K562 (cell line): Measurements from ENCODE around the gene MPIG6B. TPM values are rescaled to one million over a fixed set of nuclear protein-coding genes. Genes with fewer than 3 reads are reported as not detected.

ENCODE experiments used
- ATAC-seq: fragments of 200-7000 bp; cut with Tn5 transposase; 3 replicates; pipeline ENCODE4 v1.9.1; 2020; ENCODE audit warnings: moderate library complexity
- BruUV-seq: library from RNA; stranded (reverse); fragments of 400-500 nt; replicated peaks from 2 replicates; lab custom pipeline; 2021; lab: Mats Ljungman, UMichigan
- CTCF ChIA-PET: fragments of 300-600 bp; formaldehyde crosslinking; extraction: SDS; loops from one replicate; lab custom pipeline; 2021; ENCODE audit warnings: low intra/inter-chr PET ratio; lab: Yijun Ruan, JAX
- POLR2A ChIA-PET: fragments of 300-600, 350-650 bp; sonication (Branson Sonifier 250); formaldehyde crosslinking; extraction: SDS; loops from one replicate; lab custom pipeline; 2021; ENCODE audit warnings: antibody characterized with exemption, inconsistent platforms; lab: Yijun Ruan, JAX
- DNase-seq, 4 experiments: peaks; one replicate each; pipeline versions ENCODE4 v3.0.0 to v3.0.0-alpha.2; 2011 to 2018; ENCODE audit warnings: low spot score in 3 of 4, mixed read lengths in 3 of 4; ENCODE audit errors: extremely low read depth in 1 of 4
- FAIRE-seq: peaks from 2 replicates; lab custom pipeline; 2011; peaks lifted over from hg19 to GRCh38; lab: Jason Lieb, UNC
- H2AFZ ChIP-seq: 2 replicates; pipeline ENCODE4 v1.6.0; 2011; ENCODE audit warnings: low read depth, low read length, control low read depth, inconsistent platforms
- H3K27ac ChIP-seq: fragments of 200-600 bp; 3 replicates; pipeline ENCODE4 v1.8.0; 2011; ENCODE audit warnings: low read depth, mild to moderate bottlenecking, control low read depth, inconsistent platforms, low read length, moderate library complexity, mixed read lengths; ENCODE audit errors: extremely low read depth
- H3K27me3 ChIP-seq, 2 experiments: fragments of 300-600 bp in 1 of 2; 2 replicates in 1 of 2; 3 replicates in 1 of 2; pipeline versions ENCODE4 v1.6.0 to v1.8.0; 2011; ENCODE audit warnings: inconsistent platforms in 2 of 2, low read length in 2 of 2, mild to moderate bottlenecking in 1 of 2, mixed read lengths in 1 of 2, moderate library complexity in 1 of 2; ENCODE audit not compliant: control insufficient read depth in 2 of 2, insufficient read depth in 2 of 2
- H3K36me3 ChIP-seq: fragments of 300-600 bp; 3 replicates; pipeline ENCODE4 v1.8.0; 2011; ENCODE audit warnings: mild to moderate bottlenecking, low read length, inconsistent platforms; ENCODE audit not compliant: control insufficient read depth, insufficient read depth
- H3K4me1 ChIP-seq, 2 experiments: fragments of 200-600 bp in 1 of 2; replicated peaks in 1 of 2; 2 replicates in 1 of 2; 3 replicates in 1 of 2; pipeline versions ENCODE4 v1.5.1 to v1.8.0; 2011; ENCODE audit warnings: inconsistent platforms in 2 of 2, low read length in 2 of 2, mild to moderate bottlenecking in 1 of 2, mixed read lengths in 1 of 2, moderate library complexity in 1 of 2; ENCODE audit not compliant: control insufficient read depth in 2 of 2, insufficient read depth in 2 of 2
- H3K4me2 ChIP-seq: 2 replicates; pipeline ENCODE4 v1.6.1; 2011; ENCODE audit warnings: low read length, control low read depth, inconsistent platforms, mixed read lengths; ENCODE audit not compliant: insufficient read depth
- H3K4me3 ChIP-seq: fragments of 200-600 bp; sonication (generic), shearing (Covaris generic); 2 replicates; pipeline ENCODE4 v1.5.1; 2016; ENCODE audit warnings: control low read depth, inconsistent platforms
- H3K79me2 ChIP-seq: fragments of 200-600 bp; 3 replicates; pipeline ENCODE4 v1.8.0; 2011; ENCODE audit warnings: low read length, inconsistent platforms; ENCODE audit not compliant: control insufficient read depth, insufficient read depth
- H3K9ac ChIP-seq, 2 experiments: 2 replicates each; pipeline versions ENCODE4 v1.6.0 to v1.6.1; 2011; ENCODE audit warnings: low read depth in 2 of 2, low read length in 2 of 2, control low read depth in 1 of 2, inconsistent platforms in 1 of 2, mild to moderate bottlenecking in 1 of 2, mixed read lengths in 1 of 2; ENCODE audit not compliant: insufficient read depth in 1 of 2
- H3K9me1 ChIP-seq: one replicate; pipeline ENCODE4 v1.6.0; 2011; ENCODE audit warnings: inconsistent platforms, mild to moderate bottlenecking, low read length, moderate library complexity; ENCODE audit not compliant: control insufficient read depth, insufficient read depth
- H3K9me3 ChIP-seq: replicated peaks from 2 replicates; pipeline ENCODE4 v1.5.1; 2011; ENCODE audit warnings: low read depth, low read length, inconsistent platforms; ENCODE audit not compliant: control insufficient read depth, insufficient read depth
- H4K20me1 ChIP-seq: replicated peaks from 2 replicates; pipeline ENCODE4 v1.6.1; 2011; ENCODE audit warnings: low read length, inconsistent platforms, mixed read lengths; ENCODE audit not compliant: control insufficient read depth, insufficient read depth
- COPS2 ChIP-seq: fragments of 450-650 bp; conservative IDR thresholded peaks from 2 replicates; pipeline ENCODE4 v1.6.1; 2016; ENCODE audit warnings: mild to moderate bottlenecking, moderate library complexity
- ETV5 ChIP-seq: sonication (generic); formaldehyde crosslinking; IDR thresholded peaks from 2 replicates; pipeline ENCODE4 v1.4.0; 2020; ENCODE audit warnings: low read depth, mild to moderate bottlenecking, missing genetic modification reagents
- GATA2 ChIP-seq: sonication (generic); formaldehyde crosslinking; IDR thresholded peaks from 2 replicates; pipeline ENCODE4 v1.4.0; 2020; ENCODE audit warnings: mild to moderate bottlenecking, missing genetic modification reagents
- GATAD2A ChIP-seq: fragments of 450-650 bp; IDR thresholded peaks from 2 replicates; pipeline ENCODE4 v1.6.1; 2017
- ILK ChIP-seq: fragments of 450-650 bp; IDR thresholded peaks from 2 replicates; pipeline ENCODE4 v1.6.1; 2016; ENCODE audit warnings: missing genetic modification characterization, low read depth, mild to moderate bottlenecking, missing compliant biosample characterization, moderate library complexity, borderline replicate concordance
- JUNB ChIP-seq: fragments of 450-650 bp; formaldehyde crosslinking; conservative IDR thresholded peaks from 2 replicates; pipeline ENCODE4 v1.4.0; 2020; ENCODE audit warnings: mild to moderate bottlenecking
- JUND ChIP-seq, 2 experiments: IDR thresholded peaks; 2 replicates in 1 of 2; 3 replicates in 1 of 2; pipeline ENCODE4 v1.6.1; 2011; ENCODE audit warnings: borderline replicate concordance in 2 of 2, low read depth in 2 of 2, low read length in 2 of 2, improper control_type of control experiment in 1 of 2, missing biosample characterization in 1 of 2, missing genetic modification characterization in 1 of 2, missing genetic modification reagents in 1 of 2
- TOE1 ChIP-seq, 2 experiments: fragments of 450-650 bp in 1 of 2; sonication (generic) in 1 of 2; formaldehyde crosslinking in 1 of 2; IDR thresholded peaks; 2 replicates each; pipeline versions ENCODE4 v1.7.1 to v1.8.0; 2016 to 2022; ENCODE audit warnings: borderline replicate concordance in 2 of 2, mild to moderate bottlenecking in 2 of 2, antibody characterized with exemption in 1 of 2, inconsistent platforms in 1 of 2, low read depth in 1 of 2, missing genetic modification reagents in 1 of 2, moderate library complexity in 1 of 2
- ZEB2 ChIP-seq: fragments of 450-650 bp; IDR thresholded peaks from 2 replicates; pipeline ENCODE4 v1.6.1; 2016
- ZNF57 ChIP-seq: fragments of 450-650 bp; formaldehyde crosslinking; IDR thresholded peaks from 2 replicates; pipeline ENCODE4 v1.4.0; 2020; ENCODE audit warnings: mild to moderate bottlenecking, moderate library complexity
- ZNF699 ChIP-seq: fragments of 250-450 bp; sonication (Bioruptor Pico); IDR thresholded peaks from 2 replicates; pipeline ENCODE4 v1.8.0; 2021; ENCODE audit warnings: mild to moderate bottlenecking, moderate library complexity; ENCODE audit not compliant: insufficient replicate concordance
- WGBS: fragments of 100-300 bp; shearing (Covaris generic); methylation state at CpG from one replicate; pipeline ENCODE4 v1.1.6; 2016; ENCODE audit warnings: low coverage, mixed read lengths; ENCODE audit not compliant: insufficient coverage; ENCODE audit errors: missing lambda C conversion rate; 5-methylcytosine and 5-hydroxymethylcytosine counted together
- in situ Hi-C: fragments of 300-500 bp; cut with MboI; formaldehyde crosslinking; loops from 4 replicates; pipeline ENCODE4 v1.15.0; 2018; ENCODE audit warnings: inconsistent platforms, mixed read lengths
- intact Hi-C: fragments of 100-400 bp; cut with micrococcal nuclease; formaldehyde crosslinking; loops from 2 replicates; pipeline ENCODE4 v1.14.2; 2022
- polyA plus RNA-seq, 8 experiments: library from polyadenylated mRNA; depleted of rRNA in 4 of 8; stranded (reverse) in 5 of 8; unstranded in 3 of 8; fragments of >200 nt; fragmentation: Nextera tagmentation in 2 of 8; fragmentation: Illumina TruSeq in 1 of 8; extraction: Ambion mirVana in 2 of 8; extraction: Trizol in 1 of 8; gene quantifications; 2 replicates each; pipeline versions ENCODE4 v1.2.1 to v1.2.3, GENCODE V29; 2011 to 2014; ENCODE audit warnings: inconsistent platforms in 1 of 8, missing spikeins in 1 of 8
- total RNA-seq, 7 experiments: library from RNA; depleted of rRNA in 6 of 7; stranded (reverse); fragments of >200 nt in 6 of 7; fragmentation: Illumina TruSeq in 2 of 7; extraction: Trizol in 2 of 7; gene quantifications; 2 replicates each; pipeline versions ENCODE4 v1.2.1 to v1.2.3, GENCODE V29; 2011 to 2021; ENCODE audit warnings: low replicate concordance in 1 of 7
- TF ChIP-seq, protein P1 (sequence below): sonication (generic); formaldehyde crosslinking; IDR thresholded peaks from 2 replicates; pipeline ENCODE4 v1.8.1; 2023; ENCODE audit warnings: missing genetic modification reagents, mild to moderate bottlenecking, borderline replicate concordance
- TF ChIP-seq, protein P2 (sequence below): sonication (generic); formaldehyde crosslinking; IDR thresholded peaks from 2 replicates; pipeline ENCODE4 v1.8.0; 2022; ENCODE audit warnings: mild to moderate bottlenecking, missing genetic modification reagents

MPIG6B gene
- total and polyA plus RNA-seq, 9 of the 15 experiments (the other 6 are each of a cell fraction or from before 2014, with no cell fraction given) = 0.11 to 1.2 (median 0.28) TPM; not detected in 1

DNA sequence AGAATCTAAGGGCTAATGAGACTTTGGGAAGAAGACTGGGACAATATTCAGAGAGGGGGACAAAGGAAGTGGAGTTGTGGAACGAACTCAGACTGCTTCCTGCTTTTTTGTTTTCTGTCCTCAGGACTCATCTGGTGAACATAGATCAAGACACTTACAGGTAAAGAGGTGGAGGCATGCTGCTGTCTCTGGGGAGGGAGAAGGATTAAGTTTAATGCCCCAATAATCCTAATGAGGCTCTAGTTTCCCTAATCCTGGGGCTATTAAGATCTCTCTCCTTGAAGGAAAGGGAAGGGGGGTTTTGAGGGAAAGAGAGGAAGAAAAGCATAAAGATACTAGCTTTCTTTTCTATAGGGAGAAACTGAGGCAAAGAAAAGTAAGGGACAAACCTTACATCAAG lies 21.2 kb downstream of the MPIG6B start (continued):
- no peak for TF ChIP-seq COPS2
- TF ChIP-seq GATAD2A = no peak
- TF ChIP-seq ZNF699 (CRISPR knock-in tag) = no peak
- TF ChIP-seq, all 486 proteins: peak for 5

DNA sequence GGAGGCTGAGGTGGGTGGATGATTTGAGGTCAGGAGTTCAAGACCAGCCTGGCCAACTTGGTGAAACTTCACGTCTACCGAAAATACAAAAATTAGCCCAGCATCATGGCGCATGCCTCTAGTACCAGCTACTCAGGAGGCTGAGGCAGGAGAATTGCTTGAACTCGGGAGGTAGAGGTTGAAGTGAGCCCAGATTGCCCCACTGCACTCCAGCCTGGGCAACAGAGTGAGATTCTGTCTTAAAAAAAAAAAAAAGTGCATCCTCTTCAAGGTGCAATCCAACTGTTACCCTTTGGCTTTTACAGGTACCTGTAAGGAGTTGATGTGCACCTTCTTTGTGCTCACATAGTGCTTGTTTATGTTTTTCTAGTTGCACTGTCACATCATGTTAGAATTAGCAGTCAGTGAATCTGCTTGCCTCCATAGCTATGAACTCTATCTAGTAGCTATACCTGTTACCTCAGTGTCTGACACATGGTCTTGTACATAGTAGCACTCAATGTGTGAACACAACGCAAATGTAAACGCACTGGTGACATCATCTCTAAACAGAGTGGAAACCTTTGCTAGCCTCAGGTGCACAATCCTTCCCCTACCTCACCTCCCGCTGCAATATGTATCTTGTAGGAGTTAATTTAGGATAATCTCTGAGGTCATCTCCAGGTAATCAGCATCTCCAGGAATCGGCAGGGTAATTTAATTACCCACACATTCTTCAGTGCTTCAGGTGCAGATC lies 26.3 kb downstream of the MPIG6B start:
- H3K9me1 ChIP-seq = peaks cover 4% of the 10 kb centered on the region
- no peak overlapping the region for H3K4me3 ChIP-seq
- no peak overlapping the region for H3K4me2 ChIP-seq
- H3K9me3 ChIP-seq = no peaks in the 10 kb centered on the region
- CTCF ChIA-PET = no interaction called here
- DNase-seq (no peak), ATAC-seq (peak; percentile 18), FAIRE-seq (peak; percentile 68)
- intact Hi-C loops = no loop called here
- H3K4me1 ChIP-seq = peaks cover 9 to 18% of the 10 kb centered on the region in 2 experiments
- 63% methylated on average over 8 of the region's 8 CpGs for WGBS
- no peaks in the 10 kb centered on the region for H3K27me3 ChIP-seq
- peak overlapping the region in 1 of 2 experiments; percentile 3; a peak in 2 of 4 replicates for H3K9ac ChIP-seq
- H3K36me3 ChIP-seq = peaks cover 43% of the 10 kb centered on the region
- no peak overlapping the region for H2AFZ ChIP-seq
- POLR2A ChIA-PET = interaction anchor here (0.6 to 7.7 kb wide), 9 partner anchors 10 to 81 kb away, joined by 3 to 108 read pairs (median 4); partner anchors contain the start of genes CLIC1, DDAH2, MSH5 and VARS1
- TSS peak; percentile 12 for BruUV-seq
- no peaks in the 10 kb centered on the region for H3K79me2 ChIP-seq
- peak overlapping the region; percentile 37; the same call in 1 of the 3 replicates for H3K27ac ChIP-seq
- H4K20me1 ChIP-seq = no peaks in the 10 kb centered on the region
- in situ Hi-C loops = no loop called here
- peak; percentile 31; the same call in 1 of the 2 replicates for TF ChIP-seq GATA2
- no peak for TF ChIP-seq TOE1 (IDR thresholded peaks at IDR 0.05; ENCODE audit: borderline replicate concordance)
- peak; percentile 76; the same call in 1 of the 2 replicates for TF ChIP-seq TOE1 (CRISPR knock-in tag; IDR thresholded peaks at IDR 0.05; ENCODE audit: borderline replicate concordance, low read depth)
- no peak for TF ChIP-seq ZNF57 (CRISPR knock-in tag)
- no peak for TF ChIP-seq JUNB
- TF ChIP-seq, protein P1, sequence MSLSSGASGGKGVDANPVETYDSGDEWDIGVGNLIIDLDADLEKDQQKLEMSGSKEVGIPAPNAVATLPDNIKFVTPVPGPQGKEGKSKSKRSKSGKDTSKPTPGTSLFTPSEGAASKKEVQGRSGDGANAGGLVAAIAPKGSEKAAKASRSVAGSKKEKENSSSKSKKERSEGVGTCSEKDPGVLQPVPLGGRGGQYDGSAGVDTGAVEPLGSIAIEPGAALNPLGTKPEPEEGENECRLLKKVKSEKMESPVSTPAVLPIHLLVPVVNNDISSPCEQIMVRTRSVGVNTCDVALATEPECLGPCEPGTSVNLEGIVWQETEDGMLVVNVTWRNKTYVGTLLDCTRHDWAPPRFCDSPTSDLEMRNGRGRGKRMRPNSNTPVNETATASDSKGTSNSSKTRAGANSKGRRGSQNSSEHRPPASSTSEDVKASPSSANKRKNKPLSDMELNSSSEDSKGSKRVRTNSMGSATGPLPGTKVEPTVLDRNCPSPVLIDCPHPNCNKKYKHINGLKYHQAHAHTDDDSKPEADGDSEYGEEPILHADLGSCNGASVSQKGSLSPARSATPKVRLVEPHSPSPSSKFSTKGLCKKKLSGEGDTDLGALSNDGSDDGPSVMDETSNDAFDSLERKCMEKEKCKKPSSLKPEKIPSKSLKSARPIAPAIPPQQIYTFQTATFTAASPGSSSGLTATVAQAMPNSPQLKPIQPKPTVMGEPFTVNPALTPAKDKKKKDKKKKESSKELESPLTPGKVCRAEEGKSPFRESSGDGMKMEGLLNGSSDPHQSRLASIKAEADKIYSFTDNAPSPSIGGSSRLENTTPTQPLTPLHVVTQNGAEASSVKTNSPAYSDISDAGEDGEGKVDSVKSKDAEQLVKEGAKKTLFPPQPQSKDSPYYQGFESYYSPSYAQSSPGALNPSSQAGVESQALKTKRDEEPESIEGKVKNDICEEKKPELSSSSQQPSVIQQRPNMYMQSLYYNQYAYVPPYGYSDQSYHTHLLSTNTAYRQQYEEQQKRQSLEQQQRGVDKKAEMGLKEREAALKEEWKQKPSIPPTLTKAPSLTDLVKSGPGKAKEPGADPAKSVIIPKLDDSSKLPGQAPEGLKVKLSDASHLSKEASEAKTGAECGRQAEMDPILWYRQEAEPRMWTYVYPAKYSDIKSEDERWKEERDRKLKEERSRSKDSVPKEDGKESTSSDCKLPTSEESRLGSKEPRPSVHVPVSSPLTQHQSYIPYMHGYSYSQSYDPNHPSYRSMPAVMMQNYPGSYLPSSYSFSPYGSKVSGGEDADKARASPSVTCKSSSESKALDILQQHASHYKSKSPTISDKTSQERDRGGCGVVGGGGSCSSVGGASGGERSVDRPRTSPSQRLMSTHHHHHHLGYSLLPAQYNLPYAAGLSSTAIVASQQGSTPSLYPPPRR = peak; percentile 55; the same call in 1 of the 2 replicates
- no peak for TF ChIP-seq ETV5 (CRISPR knock-in tag)
- TF ChIP-seq, protein P2, sequence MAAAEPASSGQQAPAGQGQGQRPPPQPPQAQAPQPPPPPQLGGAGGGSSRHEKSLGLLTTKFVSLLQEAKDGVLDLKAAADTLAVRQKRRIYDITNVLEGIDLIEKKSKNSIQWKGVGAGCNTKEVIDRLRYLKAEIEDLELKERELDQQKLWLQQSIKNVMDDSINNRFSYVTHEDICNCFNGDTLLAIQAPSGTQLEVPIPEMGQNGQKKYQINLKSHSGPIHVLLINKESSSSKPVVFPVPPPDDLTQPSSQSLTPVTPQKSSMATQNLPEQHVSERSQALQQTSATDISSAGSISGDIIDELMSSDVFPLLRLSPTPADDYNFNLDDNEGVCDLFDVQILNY (CRISPR knock-in tag) = peak; percentile 65; the same call in 1 of the 2 replicates
- TF ChIP-seq ZEB2 = peak; percentile 65
- peak; percentile 51; the same call in 1 of the 2 replicates for TF ChIP-seq JUND (IDR thresholded peaks at IDR 0.05; ENCODE audit: borderline replicate concordance, low read depth, low read length)
- TF ChIP-seq JUND (tag; IDR thresholded peaks at IDR 0.05; ENCODE audit: borderline replicate concordance, low read depth, low read length) = peak; percentile 55; the same call in 1 of the 3 replicates
- TF ChIP-seq ILK (tag) = no peak
